GM18499 (cell line): ENCODE results near the gene TEDC2.

Experiments
- ATAC-seq: cut with Tn5 transposase; IDR thresholded peaks from one replicate; pipeline ENCODE4 v1.9.1; 2021; ENCODE audit warnings: moderate number of reproducible peaks; ENCODE audit not compliant: insufficient read depth, unreplicated experiment

Gene TEDC2

GRCh38 chr16:2508722-2509400, 49.0 kb downstream of the TEDC2 start:
- ATAC-seq = no peak

DNA sequence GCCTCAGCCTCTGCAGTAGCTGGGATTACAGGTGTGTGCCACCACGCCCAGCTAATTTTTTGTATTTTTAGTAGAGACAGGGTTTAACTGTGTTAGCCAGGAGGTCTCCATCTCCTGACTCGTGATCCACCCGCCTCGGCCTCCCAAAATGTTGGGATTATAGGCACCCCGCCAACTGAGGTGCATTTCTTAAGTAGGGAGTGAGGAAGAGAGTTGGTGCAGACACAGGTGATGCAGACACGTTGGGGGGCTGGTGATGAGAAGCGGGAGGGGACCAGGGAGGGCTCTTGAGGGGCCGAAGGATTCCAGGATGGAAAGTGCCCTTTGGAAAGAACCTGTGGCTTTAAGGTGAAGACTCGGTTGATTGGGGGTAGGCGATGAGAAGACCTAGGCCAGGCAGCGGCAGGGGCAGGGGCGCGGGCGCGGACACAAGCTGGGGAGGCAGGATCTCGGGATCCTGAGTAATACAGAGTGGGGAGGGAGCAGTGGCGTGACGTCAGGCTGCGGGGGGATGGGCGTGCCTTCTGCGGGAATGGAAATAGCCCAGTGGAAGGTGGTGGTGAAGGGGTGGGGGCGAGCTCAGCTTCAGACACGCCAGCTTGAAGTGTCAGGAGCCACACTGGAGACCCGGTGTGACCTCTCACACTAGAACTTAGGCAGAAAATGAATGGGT, 51.4 kb downstream of the TEDC2 start:
- ATAC-seq = no peak

- ATAC-seq = no peak
These were observed 52.3 kb downstream of the TEDC2 start for GRCh38 chr16:2511996-2512734.

- ATAC-seq = no peak
These were observed 53.0 kb downstream of the TEDC2 start for GRCh38 chr16:2512735-2513404.

GRCh38 chr16:2513405-2514332, 53.8 kb downstream of the TEDC2 start, which contains the start of gene ATP6V0C:
Gene ATP6V0C (plus strand): TSS chr16:2513952. CDS start chr16:2514104, 152 bp downstream.
- ATAC-seq = no peak
